ENCODE data around the gene FAR1. TPM values are rescaled to one million over a fixed set of nuclear protein-coding genes. Genes with fewer than 3 reads are reported as not detected.
A peak's percentile ranks its signal among the peaks of the same experiment; 100 is the strongest.

FAR1 gene
- total RNA-seq, 1 experiment from 2014 or later, result 91.2 TPM

DNA sequence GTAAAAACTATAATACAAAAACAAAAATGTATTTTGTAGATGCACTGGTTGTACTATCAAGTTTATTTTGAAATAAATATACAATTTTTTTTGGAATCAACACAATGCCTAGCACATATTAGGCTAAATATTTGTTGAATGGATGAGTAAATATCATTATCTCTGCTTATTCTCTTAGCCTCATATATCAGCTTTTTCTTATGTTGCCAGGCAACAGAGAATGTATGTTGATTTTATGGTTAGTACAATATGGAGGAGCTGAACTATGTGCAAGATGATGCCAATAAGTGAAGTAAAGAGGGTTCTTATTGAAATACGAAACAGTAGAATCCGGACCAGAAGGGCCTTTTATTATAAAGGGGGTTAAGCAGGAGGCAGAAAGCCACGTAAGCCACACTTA, 94.9 kb downstream of the FAR1 start:
- ChIA-PET CTCF (no interaction called here), POLR2A (no interaction called here)
- Mint-ChIP-seq H3K4me1 (ENCODE audit: low read depth, unreplicated experiment) (peaks cover 8% of the 10 kb centered on the region), H3K36me3 (ENCODE audit: insufficient read depth, unreplicated experiment) (no peaks in the 10 kb centered on the region), H3K27ac (ENCODE audit: unreplicated experiment) (no peak overlapping the region), H3K27me3 (ENCODE audit: insufficient read depth, unreplicated experiment) (no peaks in the 10 kb centered on the region), H3K9me3 (ENCODE audit: unreplicated experiment) (no peaks in the 10 kb centered on the region), H3K4me3 (ENCODE audit: unreplicated experiment) (no peak overlapping the region)
- Histone ChIP-seq H3K4me3 (ENCODE audit: low read depth, low read length) (no peak overlapping the region), H3K36me3 (ENCODE audit: control insufficient read depth, insufficient read depth, low read length) (no peaks in the 10 kb centered on the region), H3K9me3 (no peaks in the 10 kb centered on the region), H3K4me1 (peaks cover 14% of the 10 kb centered on the region; the same call in 1 of the 2 replicates), H3K27me3 (replicated peaks; ENCODE audit: control insufficient read depth, insufficient read depth, low read length) (no peaks in the 10 kb centered on the region)
- no TSS peak for BruUV-seq (replicated peaks)
- intact Hi-C loops (cut with micrococcal nuclease; ENCODE audit: unreplicated experiment), result no loop called here
- TF ChIP-seq, protein P1, sequence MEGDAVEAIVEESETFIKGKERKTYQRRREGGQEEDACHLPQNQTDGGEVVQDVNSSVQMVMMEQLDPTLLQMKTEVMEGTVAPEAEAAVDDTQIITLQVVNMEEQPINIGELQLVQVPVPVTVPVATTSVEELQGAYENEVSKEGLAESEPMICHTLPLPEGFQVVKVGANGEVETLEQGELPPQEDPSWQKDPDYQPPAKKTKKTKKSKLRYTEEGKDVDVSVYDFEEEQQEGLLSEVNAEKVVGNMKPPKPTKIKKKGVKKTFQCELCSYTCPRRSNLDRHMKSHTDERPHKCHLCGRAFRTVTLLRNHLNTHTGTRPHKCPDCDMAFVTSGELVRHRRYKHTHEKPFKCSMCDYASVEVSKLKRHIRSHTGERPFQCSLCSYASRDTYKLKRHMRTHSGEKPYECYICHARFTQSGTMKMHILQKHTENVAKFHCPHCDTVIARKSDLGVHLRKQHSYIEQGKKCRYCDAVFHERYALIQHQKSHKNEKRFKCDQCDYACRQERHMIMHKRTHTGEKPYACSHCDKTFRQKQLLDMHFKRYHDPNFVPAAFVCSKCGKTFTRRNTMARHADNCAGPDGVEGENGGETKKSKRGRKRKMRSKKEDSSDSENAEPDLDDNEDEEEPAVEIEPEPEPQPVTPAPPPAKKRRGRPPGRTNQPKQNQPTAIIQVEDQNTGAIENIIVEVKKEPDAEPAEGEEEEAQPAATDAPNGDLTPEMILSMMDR (IDR thresholded peaks at IDR 0.05; ENCODE audit: insufficient read depth in 1 of 2, low read depth in 1 of 2, low read length in 1 of 2, severe bottlenecking in 1 of 2, unreplicated experiment in 1 of 2), result no peak
- DNase-seq, result no peak

GRCh38 chr11:13765886-13766285, 97.4 kb downstream of the FAR1 start:
- BruUV-seq (replicated peaks), result no TSS peak
- ChIA-PET POLR2A (no interaction called here), CTCF (no interaction called here)
- TF ChIP-seq, protein P1 (IDR thresholded peaks at IDR 0.05; ENCODE audit: insufficient read depth in 1 of 2, low read depth in 1 of 2, low read length in 1 of 2, severe bottlenecking in 1 of 2, unreplicated experiment in 1 of 2), result no peak
- no peaks in the 10 kb centered on the region for H3K27me3 Mint-ChIP-seq (ENCODE audit: insufficient read depth, unreplicated experiment)
- peaks cover 8% of the 10 kb centered on the region for H3K4me1 Mint-ChIP-seq (ENCODE audit: low read depth, unreplicated experiment)
- no peaks in the 10 kb centered on the region for H3K36me3 Mint-ChIP-seq (ENCODE audit: insufficient read depth, unreplicated experiment)
- Histone ChIP-seq H3K4me1 (peaks cover 22% of the 10 kb centered on the region; the same call in 1 of the 2 replicates), H3K36me3 (ENCODE audit: control insufficient read depth, insufficient read depth, low read length) (no peaks in the 10 kb centered on the region), H3K9me3 (no peaks in the 10 kb centered on the region), H3K4me3 (ENCODE audit: low read depth, low read length) (no peak overlapping the region), H3K27me3 (replicated peaks; ENCODE audit: control insufficient read depth, insufficient read depth, low read length) (no peaks in the 10 kb centered on the region)
- H3K4me3 Mint-ChIP-seq (ENCODE audit: unreplicated experiment), result no peak overlapping the region
- H3K9me3 Mint-ChIP-seq (ENCODE audit: unreplicated experiment), result no peaks in the 10 kb centered on the region
- peak overlapping the region; percentile 87 for H3K27ac Mint-ChIP-seq (ENCODE audit: unreplicated experiment)
- DNase-seq, result no peak
- intact Hi-C loops (cut with micrococcal nuclease; ENCODE audit: unreplicated experiment), result no loop called here

DNA sequence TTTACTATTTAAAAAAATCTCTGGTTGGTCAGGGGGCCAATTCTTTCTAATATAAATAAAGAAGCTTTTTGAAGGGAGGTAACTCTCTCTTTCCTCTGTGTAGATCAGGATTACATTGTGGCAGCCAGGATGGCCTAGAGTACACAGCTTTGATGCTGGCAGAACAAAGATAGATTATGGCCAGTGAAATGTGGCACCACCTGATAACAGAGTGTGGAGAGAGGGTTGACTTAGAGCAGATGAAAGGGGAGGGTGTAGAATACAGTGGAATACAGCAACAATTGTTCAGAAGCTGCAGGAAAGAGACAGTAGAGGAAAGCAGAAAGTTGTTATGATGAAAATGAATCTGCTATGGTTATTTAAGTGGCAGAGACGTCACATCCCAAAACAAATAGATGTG, 99.0 kb downstream of the FAR1 start:
- no peak overlapping the region for H3K27ac Mint-ChIP-seq (ENCODE audit: unreplicated experiment)
- TF ChIP-seq, protein P1 (IDR thresholded peaks at IDR 0.05; ENCODE audit: insufficient read depth in 1 of 2, low read depth in 1 of 2, low read length in 1 of 2, severe bottlenecking in 1 of 2, unreplicated experiment in 1 of 2), result no peak
- no peak for DNase-seq
- intact Hi-C loops (cut with micrococcal nuclease; ENCODE audit: unreplicated experiment), result no loop called here
- Histone ChIP-seq H3K36me3 (ENCODE audit: control insufficient read depth, insufficient read depth, low read length) (no peaks in the 10 kb centered on the region), H3K27me3 (replicated peaks; ENCODE audit: control insufficient read depth, insufficient read depth, low read length) (no peaks in the 10 kb centered on the region), H3K4me3 (ENCODE audit: low read depth, low read length) (no peak overlapping the region), H3K9me3 (no peaks in the 10 kb centered on the region), H3K4me1 (peaks cover 18% of the 10 kb centered on the region; the same call in 1 of the 2 replicates)
- POLR2A ChIA-PET, result no interaction called here
- peaks cover 8% of the 10 kb centered on the region for H3K4me1 Mint-ChIP-seq (ENCODE audit: low read depth, unreplicated experiment)
- BruUV-seq (replicated peaks), result no TSS peak
- H3K4me3 Mint-ChIP-seq (ENCODE audit: unreplicated experiment), result no peak overlapping the region
- no peaks in the 10 kb centered on the region for H3K9me3 Mint-ChIP-seq (ENCODE audit: unreplicated experiment)
- peaks cover under 1% of the 10 kb centered on the region for H3K27me3 Mint-ChIP-seq (ENCODE audit: insufficient read depth, unreplicated experiment)
- H3K36me3 Mint-ChIP-seq (ENCODE audit: insufficient read depth, unreplicated experiment), result no peaks in the 10 kb centered on the region
- CTCF ChIA-PET, result no interaction called here
